ENCODE measurements around the gene ARMS2.

The ARMS2 gene

GRCh38 chr10:122474131-122474818 is 19.8 kb downstream of the ARMS2 start:
- no peak for DNase-seq

GRCh38 chr10:122475100-122475499 is 20.6 kb downstream of the ARMS2 start:
- DNase-seq, result no peak

- no peak for DNase-seq
Observed at GRCh38 chr10:122475591-122476332, 21.3 kb downstream of the ARMS2 start.

- DNase-seq, result no peak
Observed at GRCh38 chr10:122476333-122476695, 21.9 kb downstream of the ARMS2 start.

- no peak for DNase-seq
Observed at GRCh38 chr10:122477436-122477835, 23.0 kb downstream of the ARMS2 start.

GRCh38 chr10:122478971-122479370 is 24.5 kb downstream of the ARMS2 start:
- DNase-seq, result no peak

GRCh38 chr10:122480146-122480833 is 25.8 kb downstream of the ARMS2 start:
- no peak for DNase-seq

- DNase-seq, result no peak
Observed at GRCh38 chr10:122481296-122482056, 27.0 kb downstream of the ARMS2 start.

GRCh38 chr10:122484276-122485060 is 30.0 kb downstream of the ARMS2 start:
- no peak for DNase-seq

- no peak for DNase-seq
Observed at GRCh38 chr10:122485670-122486069, 31.2 kb downstream of the ARMS2 start.

GRCh38 chr10:122486406-122487080 is 32.1 kb downstream of the ARMS2 start:
- no peak for DNase-seq

GRCh38 chr10:122487174-122487765 is 32.8 kb downstream of the ARMS2 start:
- no peak for DNase-seq

- no peak for DNase-seq
Observed at GRCh38 chr10:122490268-122490667, 35.8 kb downstream of the ARMS2 start.

GRCh38 chr10:122490786-122491680 is 36.6 kb downstream of the ARMS2 start:
- peak; percentile 74 for DNase-seq

GRCh38 chr10:122492006-122492405 is 37.6 kb downstream of the ARMS2 start:
- DNase-seq, result no peak

GRCh38 chr10:122492999-122493481 is 38.6 kb downstream of the ARMS2 start:
- no peak for DNase-seq

GRCh38 chr10:122493761-122494160 is 39.3 kb downstream of the ARMS2 start:
- no peak for DNase-seq

- DNase-seq, result no peak
Observed at GRCh38 chr10:122494173-122494820, 39.8 kb downstream of the ARMS2 start.

GRCh38 chr10:122494833-122495232 is 40.4 kb downstream of the ARMS2 start:
- no peak for DNase-seq

All from activated effector memory CD4-positive, alpha-beta T cell treated with anti-CD3 and anti-CD28 coated beads, Interleukin-2, amount 50 U/mL, for 16 hours (primary cell).